Uterus (tissue), 2 donors: ENCODE results near the gene DCST1.

Source experiments
- POLR2A ChIP-seq, 2 donors: fragments of 450-650 bp; IDR thresholded peaks; one replicate each; pipeline ENCODE4 v1.6.1; 2016; ENCODE audit warnings: antibody characterized with exemption in 2 of 2, mild to moderate bottlenecking in 1 of 2, moderate library complexity in 1 of 2
- TF ChIP-seq, protein P1 (sequence below), 4 experiments: fragments of 200-600 bp in 2 of 4; fragments of 450-650 bp in 2 of 4; sonication (generic) in 2 of 4; IDR thresholded peaks; one replicate each; pipeline ENCODE4 v1.5.1; 2016 to 2019; ENCODE audit warnings: antibody characterized with exemption in 4 of 4, mild to moderate bottlenecking in 2 of 4, moderate library complexity in 1 of 4

DNA sequence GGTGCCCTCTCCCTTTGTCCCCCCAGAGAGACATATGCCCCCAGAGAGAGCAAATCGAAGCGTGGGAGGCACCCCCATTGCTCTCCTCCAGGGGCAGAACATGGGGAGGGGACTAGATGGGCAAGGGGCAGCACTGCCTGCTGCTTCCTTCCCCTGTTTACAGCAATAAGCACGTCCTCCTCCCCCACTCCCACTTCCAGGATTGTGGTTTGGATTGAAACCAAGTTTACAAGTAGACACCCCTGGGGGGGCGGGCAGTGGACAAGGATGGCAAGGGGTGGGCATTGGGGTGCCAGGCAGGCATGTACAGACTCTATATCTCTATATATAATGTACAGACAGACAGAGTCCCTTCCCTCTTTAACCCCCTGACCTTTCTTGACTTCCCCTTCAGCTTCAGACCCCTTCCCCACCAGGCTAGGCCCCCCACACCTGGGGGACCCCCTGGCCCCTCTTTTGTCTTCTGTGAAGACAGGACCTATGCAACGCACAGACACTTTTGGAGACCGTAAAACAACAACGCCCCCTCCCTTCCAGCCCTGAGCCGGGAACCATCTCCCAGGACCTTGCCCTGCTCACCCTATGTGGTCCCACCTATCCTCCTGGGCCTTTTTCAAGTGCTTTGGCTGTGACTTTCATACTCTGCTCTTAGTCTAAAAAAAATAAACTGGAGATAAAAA lies 53.4 kb downstream of the DCST1 start:
- no peak for TF ChIP-seq POLR2A (IDR thresholded peaks at IDR 0.05)
- TF ChIP-seq, protein P1, sequence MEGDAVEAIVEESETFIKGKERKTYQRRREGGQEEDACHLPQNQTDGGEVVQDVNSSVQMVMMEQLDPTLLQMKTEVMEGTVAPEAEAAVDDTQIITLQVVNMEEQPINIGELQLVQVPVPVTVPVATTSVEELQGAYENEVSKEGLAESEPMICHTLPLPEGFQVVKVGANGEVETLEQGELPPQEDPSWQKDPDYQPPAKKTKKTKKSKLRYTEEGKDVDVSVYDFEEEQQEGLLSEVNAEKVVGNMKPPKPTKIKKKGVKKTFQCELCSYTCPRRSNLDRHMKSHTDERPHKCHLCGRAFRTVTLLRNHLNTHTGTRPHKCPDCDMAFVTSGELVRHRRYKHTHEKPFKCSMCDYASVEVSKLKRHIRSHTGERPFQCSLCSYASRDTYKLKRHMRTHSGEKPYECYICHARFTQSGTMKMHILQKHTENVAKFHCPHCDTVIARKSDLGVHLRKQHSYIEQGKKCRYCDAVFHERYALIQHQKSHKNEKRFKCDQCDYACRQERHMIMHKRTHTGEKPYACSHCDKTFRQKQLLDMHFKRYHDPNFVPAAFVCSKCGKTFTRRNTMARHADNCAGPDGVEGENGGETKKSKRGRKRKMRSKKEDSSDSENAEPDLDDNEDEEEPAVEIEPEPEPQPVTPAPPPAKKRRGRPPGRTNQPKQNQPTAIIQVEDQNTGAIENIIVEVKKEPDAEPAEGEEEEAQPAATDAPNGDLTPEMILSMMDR (IDR thresholded peaks at IDR 0.05), result no peak
